Mesendoderm (in vitro differentiated cells): ENCODE measurements around the gene TBL1X.

Source experiments
- DNase-seq: peaks from one replicate; pipeline ENCODE4 v3.0.0; 2013
- H2AK5ac ChIP-seq: 2 replicates; pipeline ENCODE4 v1.6.1; 2013; ENCODE audit warnings: low read length, inconsistent platforms
- H2BK120ac ChIP-seq: 2 replicates; pipeline ENCODE4 v1.6.1; 2013; ENCODE audit warnings: low read depth, mild to moderate bottlenecking, low read length, moderate library complexity, mixed read lengths
- H2BK15ac ChIP-seq: replicated peaks from 2 replicates; pipeline ENCODE4 v1.6.1; 2013; ENCODE audit warnings: low read depth, mild to moderate bottlenecking, moderate library complexity
- H2BK5ac ChIP-seq: 2 replicates; pipeline ENCODE4 v1.6.1; 2013; ENCODE audit warnings: low read length, inconsistent platforms
- H3K18ac ChIP-seq: 2 replicates; pipeline ENCODE4 v1.6.1; 2013; ENCODE audit warnings: mild to moderate bottlenecking, low read length, mixed read lengths
- H3K23ac ChIP-seq: one replicate; pipeline ENCODE4 v1.6.1; 2013; ENCODE audit warnings: low read length
- H3K27ac ChIP-seq: 2 replicates; pipeline ENCODE4 v1.5.1; 2013; ENCODE audit warnings: low read depth, mild to moderate bottlenecking, inconsistent platforms, low read length, moderate library complexity
- H3K27me3 ChIP-seq: 2 replicates; pipeline ENCODE4 v1.6.1; 2013; ENCODE audit warnings: low read length, control low read depth, mild to moderate bottlenecking, inconsistent platforms; ENCODE audit not compliant: insufficient read depth, poor library complexity
- H3K36me3 ChIP-seq: 2 replicates; pipeline ENCODE4 v1.6.1; 2013; ENCODE audit warnings: low read length, inconsistent platforms; ENCODE audit not compliant: control insufficient read depth, insufficient read depth
- H3K4ac ChIP-seq: one replicate; pipeline ENCODE4 v1.6.1; 2013; ENCODE audit warnings: low read depth, mild to moderate bottlenecking, low read length, moderate library complexity
- H3K4me1 ChIP-seq: 2 replicates; pipeline ENCODE4 v1.6.1; 2013; ENCODE audit warnings: low read depth, low read length, inconsistent platforms; ENCODE audit not compliant: control insufficient read depth
- H3K4me2 ChIP-seq: 2 replicates; pipeline ENCODE4 v1.6.1; 2013; ENCODE audit warnings: low read length
- H3K4me3 ChIP-seq: 2 replicates; pipeline ENCODE4 v1.5.1; 2013; ENCODE audit warnings: mild to moderate bottlenecking, low read length
- H3K56ac ChIP-seq: one replicate; pipeline ENCODE4 v1.6.1; 2013; ENCODE audit warnings: low read length
- H3K79me1 ChIP-seq: 2 replicates; pipeline ENCODE4 v1.6.1; 2013; ENCODE audit warnings: low read length, inconsistent platforms
- H3K79me2 ChIP-seq: 2 replicates; pipeline ENCODE4 v1.6.1; 2013; ENCODE audit warnings: mild to moderate bottlenecking, low read length; ENCODE audit not compliant: control insufficient read depth, insufficient read depth
- H3K9ac ChIP-seq: 2 replicates; pipeline ENCODE4 v1.6.1; 2013; ENCODE audit warnings: low read length, inconsistent platforms
- H4K5ac ChIP-seq: one replicate; pipeline ENCODE4 v1.6.1; 2013; ENCODE audit warnings: low read length
- H4K8ac ChIP-seq: one replicate; pipeline ENCODE4 v1.6.1; 2013; ENCODE audit warnings: low read depth, mild to moderate bottlenecking, control low read depth, low read length, moderate library complexity
- WGBS: extraction: QIAGEN DNeasy Blood & Tissue Kit; methylation state at CpG from one replicate; pipeline ENCODE4 v1.1.7; 2013; ENCODE audit warnings: low lambda C conversion rate, missing lambda C conversion rate; ENCODE audit not compliant: insufficient coverage; ENCODE audit errors: extremely low coverage; 5-methylcytosine and 5-hydroxymethylcytosine counted together

The TBL1X gene

DNA sequence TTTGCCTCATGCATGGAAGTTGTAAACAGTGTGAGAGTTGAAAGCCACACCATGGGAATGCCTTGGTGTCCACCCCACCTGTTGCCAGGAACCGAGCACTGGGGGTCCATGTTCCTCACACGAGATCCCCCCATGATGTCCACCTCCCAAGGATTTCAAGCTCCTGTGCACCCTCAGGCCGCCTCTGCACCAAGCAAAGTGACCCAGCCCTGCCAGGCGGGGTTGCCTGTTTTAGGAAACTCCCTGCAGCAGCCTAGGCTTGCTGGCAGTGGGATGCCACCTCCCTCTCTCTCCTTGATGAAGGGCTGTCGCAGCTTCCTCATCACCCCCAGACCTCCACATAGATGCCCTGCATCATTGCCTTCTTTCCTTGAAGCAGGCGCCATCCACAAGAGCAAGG is 218.0 kb downstream of the TBL1X start:
- Histone ChIP-seq H2BK15ac (no peak overlapping the region), H4K5ac (no peak overlapping the region), H3K9ac (no peak overlapping the region), H3K4me3 (no peak overlapping the region), H3K79me1 (no peaks in the 10 kb centered on the region), H4K8ac (no peak overlapping the region), H2BK5ac (no peak overlapping the region), H3K23ac (no peak overlapping the region), H3K4me2 (no peak overlapping the region), H3K27ac (no peak overlapping the region), H3K4me1 (no peaks in the 10 kb centered on the region), H3K27me3 (no peaks in the 10 kb centered on the region), H2BK120ac (no peak overlapping the region), H3K4ac (no peak overlapping the region), H3K79me2 (no peaks in the 10 kb centered on the region), H3K36me3 (no peaks in the 10 kb centered on the region), H3K56ac (no peak overlapping the region), H3K18ac (no peak overlapping the region), H2AK5ac (no peak overlapping the region)
- DNase-seq, result no peak
- no CpG with 5 or more reads among the region's 6 CpGs for WGBS

DNA sequence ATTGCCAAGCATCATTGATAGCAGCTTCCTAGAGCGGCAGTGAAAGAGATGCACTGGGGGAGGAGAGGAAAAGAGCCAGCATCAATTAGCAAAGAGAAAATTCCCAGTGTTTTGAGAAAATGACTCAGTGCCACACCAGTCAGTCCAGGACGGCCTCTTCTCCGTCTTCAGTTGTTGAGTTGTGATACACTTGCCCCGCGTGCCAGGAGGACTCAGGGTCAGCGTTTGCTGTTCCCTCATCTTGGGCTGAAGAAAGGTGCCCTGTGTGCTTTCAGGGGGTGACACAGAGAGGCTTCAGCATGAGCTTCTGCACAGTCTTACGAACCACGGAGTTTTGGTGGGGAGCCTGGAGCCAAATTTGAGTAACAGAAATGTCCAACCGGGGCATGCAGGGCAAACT is 218.5 kb downstream of the TBL1X start:
- no CpG with 5 or more reads among the region's 9 CpGs for WGBS
- Histone ChIP-seq H3K27me3 (no peaks in the 10 kb centered on the region), H2BK5ac (no peak overlapping the region), H3K4me2 (no peak overlapping the region), H3K79me1 (no peaks in the 10 kb centered on the region), H3K4me1 (no peaks in the 10 kb centered on the region), H2BK15ac (no peak overlapping the region), H3K79me2 (no peaks in the 10 kb centered on the region), H3K27ac (no peak overlapping the region), H4K5ac (no peak overlapping the region), H4K8ac (no peak overlapping the region), H3K56ac (no peak overlapping the region), H3K23ac (no peak overlapping the region), H3K4ac (no peak overlapping the region), H2AK5ac (no peak overlapping the region), H3K36me3 (no peaks in the 10 kb centered on the region), H2BK120ac (no peak overlapping the region), H3K9ac (no peak overlapping the region), H3K18ac (no peak overlapping the region), H3K4me3 (no peak overlapping the region)
- no peak for DNase-seq

DNA sequence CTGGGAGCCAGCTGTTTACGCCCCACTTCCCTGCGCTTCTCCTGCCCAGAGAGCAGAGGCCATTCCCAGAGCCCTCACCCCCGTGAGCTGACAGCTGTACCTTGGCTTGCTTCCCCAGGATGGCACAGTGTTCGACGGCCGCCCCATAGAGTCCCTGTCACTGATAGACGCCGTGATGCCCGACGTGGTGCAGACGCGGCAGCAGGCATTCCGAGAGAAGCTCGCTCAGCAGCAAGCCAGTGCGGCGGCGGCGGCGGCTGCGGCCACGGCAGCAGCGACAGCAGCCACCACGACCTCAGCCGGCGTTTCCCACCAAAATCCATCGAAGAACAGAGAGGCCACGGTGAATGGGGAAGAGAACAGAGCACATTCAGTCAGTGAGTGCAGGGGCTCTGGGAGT is 223.0 kb downstream of the TBL1X start:
- Histone ChIP-seq H2BK120ac (no peak overlapping the region), H3K4me1 (no peaks in the 10 kb centered on the region), H3K4ac (no peak overlapping the region), H3K27ac (no peak overlapping the region), H4K5ac (no peak overlapping the region), H3K79me1 (no peaks in the 10 kb centered on the region), H3K36me3 (no peaks in the 10 kb centered on the region), H2AK5ac (no peak overlapping the region), H3K56ac (no peak overlapping the region), H3K9ac (no peak overlapping the region), H3K4me3 (no peak overlapping the region), H3K4me2 (no peak overlapping the region), H3K79me2 (no peaks in the 10 kb centered on the region), H3K18ac (no peak overlapping the region), H3K23ac (no peak overlapping the region), H4K8ac (no peak overlapping the region), H3K27me3 (no peaks in the 10 kb centered on the region), H2BK5ac (no peak overlapping the region), H2BK15ac (no peak overlapping the region)
- WGBS, result no CpG with 5 or more reads among the region's 27 CpGs
- DNase-seq, result no peak

DNA sequence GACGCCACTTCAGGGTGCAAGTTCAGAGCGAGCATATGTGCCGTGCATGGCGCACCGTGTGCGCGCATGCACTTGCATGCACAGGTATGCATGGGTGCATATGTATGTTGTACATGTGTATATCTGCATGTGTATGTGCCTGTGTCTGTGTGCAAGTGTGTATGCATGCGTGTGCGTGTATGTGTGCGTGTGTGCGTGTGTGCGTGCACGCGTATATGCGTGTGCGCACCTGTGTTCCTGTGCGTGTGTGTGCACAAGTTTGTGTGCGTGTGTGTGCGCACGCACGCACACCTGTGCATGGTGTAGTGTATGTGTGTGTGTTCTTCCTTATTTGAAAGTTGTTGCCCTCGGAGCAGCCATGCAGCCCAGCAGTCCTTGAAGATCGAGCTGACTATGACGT is 224.0 kb downstream of the TBL1X start:
- H3K79me2 ChIP-seq, result no peaks in the 10 kb centered on the region
- no peaks in the 10 kb centered on the region for H3K36me3 ChIP-seq
- H3K27me3 ChIP-seq, result no peaks in the 10 kb centered on the region
- H3K56ac ChIP-seq, result no peak overlapping the region
- H4K5ac ChIP-seq, result no peak overlapping the region
- no peak overlapping the region for H3K4me3 ChIP-seq
- no CpG with 5 or more reads among the region's 24 CpGs for WGBS
- no peak overlapping the region for H2BK120ac ChIP-seq
- no peak overlapping the region for H3K4ac ChIP-seq
- H3K9ac ChIP-seq, result no peak overlapping the region
- H3K27ac ChIP-seq, result no peak overlapping the region
- H3K79me1 ChIP-seq, result no peaks in the 10 kb centered on the region
- H3K18ac ChIP-seq, result no peak overlapping the region
- H3K4me1 ChIP-seq, result no peaks in the 10 kb centered on the region
- H3K23ac ChIP-seq, result no peak overlapping the region
- no peak overlapping the region for H2BK15ac ChIP-seq
- no peak overlapping the region for H2AK5ac ChIP-seq
- no peak overlapping the region for H2BK5ac ChIP-seq
- no peak for DNase-seq
- H4K8ac ChIP-seq, result no peak overlapping the region
- no peak overlapping the region for H3K4me2 ChIP-seq

DNA sequence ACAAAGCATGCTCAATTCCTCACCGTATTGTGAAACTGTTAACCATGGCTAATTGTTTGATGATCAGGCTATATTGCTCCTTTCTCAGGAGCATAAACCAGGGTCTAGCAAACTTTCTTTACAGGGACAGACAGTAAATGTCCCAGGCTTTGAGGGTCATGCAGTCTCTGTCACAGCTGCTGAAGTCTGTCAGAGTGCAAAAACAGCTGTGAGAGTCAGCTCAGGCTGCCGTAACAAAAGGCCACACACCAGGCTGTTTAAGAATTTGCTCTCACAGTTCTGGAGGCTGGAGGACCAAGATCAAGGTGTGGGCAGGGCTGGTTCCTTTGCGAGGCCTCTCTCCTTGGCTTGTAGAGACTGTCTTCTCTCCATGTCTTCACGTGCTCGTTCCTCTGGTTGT is 225.2 kb downstream of the TBL1X start:
- Histone ChIP-seq H4K5ac (no peak overlapping the region), H4K8ac (no peak overlapping the region), H3K4me1 (no peaks in the 10 kb centered on the region), H3K79me1 (no peaks in the 10 kb centered on the region), H3K4ac (no peak overlapping the region), H3K4me3 (no peak overlapping the region), H2BK15ac (no peak overlapping the region), H3K9ac (no peak overlapping the region), H3K56ac (no peak overlapping the region), H3K36me3 (no peaks in the 10 kb centered on the region), H2BK120ac (no peak overlapping the region), H3K18ac (no peak overlapping the region), H2AK5ac (no peak overlapping the region), H3K27ac (no peak overlapping the region), H3K27me3 (no peaks in the 10 kb centered on the region), H3K79me2 (no peaks in the 10 kb centered on the region), H2BK5ac (no peak overlapping the region), H3K4me2 (no peak overlapping the region), H3K23ac (no peak overlapping the region)
- DNase-seq, result no peak
- no CpG with 5 or more reads among the region's 5 CpGs for WGBS

DNA sequence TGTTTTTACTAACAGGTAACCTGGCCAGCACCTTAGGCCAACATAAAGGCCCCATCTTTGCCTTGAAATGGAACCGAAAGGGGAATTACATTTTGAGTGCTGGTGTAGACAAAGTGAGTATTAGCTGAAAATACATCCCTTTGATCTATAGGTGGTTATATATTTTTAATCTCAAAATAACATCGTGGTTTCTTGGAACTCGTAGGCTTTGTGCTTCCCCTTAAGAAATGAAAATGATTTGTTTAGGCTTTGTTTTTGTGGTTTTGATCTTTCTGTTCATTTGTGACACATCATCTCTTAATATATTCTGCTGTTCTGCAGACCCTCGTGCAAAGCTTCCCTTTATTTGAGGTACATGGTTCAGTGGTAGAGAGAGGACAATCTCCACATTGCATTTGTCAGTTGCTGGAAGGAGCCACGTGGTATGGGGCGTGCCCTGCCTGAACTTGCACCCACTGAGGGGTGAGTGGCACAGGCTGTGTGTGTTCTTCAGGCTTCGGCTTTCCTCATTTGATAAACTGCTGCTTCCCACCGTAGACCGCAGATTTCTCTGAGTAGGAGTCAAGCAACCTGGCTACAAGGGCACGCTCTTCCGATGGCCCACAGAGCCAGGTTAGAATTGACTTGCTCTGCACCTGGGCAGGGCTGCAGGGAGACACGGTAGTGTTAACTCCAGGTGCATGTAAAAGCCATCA is 228.6 kb downstream of the TBL1X start:
- Histone ChIP-seq H3K23ac (no peak overlapping the region), H3K56ac (no peak overlapping the region), H3K27me3 (no peaks in the 10 kb centered on the region), H3K79me2 (no peaks in the 10 kb centered on the region), H3K4me1 (no peaks in the 10 kb centered on the region), H3K79me1 (no peaks in the 10 kb centered on the region), H4K5ac (no peak overlapping the region), H2AK5ac (no peak overlapping the region), H3K4ac (no peak overlapping the region), H3K18ac (no peak overlapping the region), H3K9ac (no peak overlapping the region), H3K4me3 (no peak overlapping the region), H2BK15ac (no peak overlapping the region), H2BK120ac (no peak overlapping the region), H3K36me3 (no peaks in the 10 kb centered on the region), H3K27ac (no peak overlapping the region), H3K4me2 (no peak overlapping the region), H2BK5ac (no peak overlapping the region), H4K8ac (no peak overlapping the region)
- DNase-seq, result no peak
- WGBS, result no CpG with 5 or more reads among the region's 12 CpGs
